ENCODE results near the gene SNRPB2.

SNRPB2 gene

DNA sequence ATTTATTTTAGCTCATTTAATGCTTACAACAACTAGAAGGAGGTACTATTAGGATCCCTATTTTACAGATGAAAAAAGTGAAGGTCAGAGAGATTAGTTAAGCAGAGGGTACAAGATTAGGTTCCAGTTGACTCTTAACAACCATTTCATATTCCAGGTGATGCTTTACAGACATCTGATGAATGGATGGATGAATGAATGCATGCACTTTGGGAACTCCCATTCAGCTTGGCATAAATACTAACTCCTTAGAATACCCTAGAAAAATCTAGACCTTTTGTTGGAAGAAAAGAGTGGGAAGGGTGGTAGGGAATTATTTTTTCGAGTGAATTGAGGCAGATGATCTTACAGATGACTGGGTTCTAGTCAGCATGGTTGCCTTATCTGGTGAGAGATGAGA is 746 bp upstream of the SNRPB2 start:
- in situ Hi-C loops (cut with HindIII; ENCODE audit: low sequenced_read_pairs), result no loop called here

DNA sequence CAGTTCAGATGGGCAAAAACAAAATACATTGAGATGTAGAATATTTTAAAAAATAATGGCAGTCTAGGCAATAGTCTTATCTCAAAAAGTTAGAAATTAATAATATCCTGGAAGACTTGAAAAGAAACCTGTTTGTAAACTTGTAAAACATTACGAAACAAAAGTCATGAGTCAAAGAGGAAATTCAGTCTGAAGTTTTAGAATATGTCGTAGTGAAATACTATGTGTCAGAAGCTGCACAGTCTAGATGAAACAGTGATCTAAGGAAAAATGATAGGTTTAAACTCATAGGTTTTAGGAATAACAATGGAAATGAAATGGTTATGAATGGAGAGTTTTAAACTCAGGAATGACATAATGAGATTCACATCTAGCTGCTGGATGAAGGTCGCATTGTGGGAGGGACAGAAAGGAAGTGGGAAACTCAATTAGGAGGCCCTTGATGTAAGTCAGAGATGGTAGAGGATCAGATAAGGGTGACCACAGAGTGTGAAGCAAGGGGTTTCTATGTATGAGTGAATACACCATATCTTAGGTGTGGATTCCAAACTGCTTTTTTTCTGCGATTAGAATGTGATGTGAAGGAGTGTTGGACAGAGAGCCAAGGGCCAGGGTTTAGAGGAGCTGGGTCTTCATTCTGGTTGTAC is 2.8 kb downstream of the SNRPB2 start:
- in situ Hi-C loops (cut with HindIII; ENCODE audit: low sequenced_read_pairs), result no loop called here

DNA sequence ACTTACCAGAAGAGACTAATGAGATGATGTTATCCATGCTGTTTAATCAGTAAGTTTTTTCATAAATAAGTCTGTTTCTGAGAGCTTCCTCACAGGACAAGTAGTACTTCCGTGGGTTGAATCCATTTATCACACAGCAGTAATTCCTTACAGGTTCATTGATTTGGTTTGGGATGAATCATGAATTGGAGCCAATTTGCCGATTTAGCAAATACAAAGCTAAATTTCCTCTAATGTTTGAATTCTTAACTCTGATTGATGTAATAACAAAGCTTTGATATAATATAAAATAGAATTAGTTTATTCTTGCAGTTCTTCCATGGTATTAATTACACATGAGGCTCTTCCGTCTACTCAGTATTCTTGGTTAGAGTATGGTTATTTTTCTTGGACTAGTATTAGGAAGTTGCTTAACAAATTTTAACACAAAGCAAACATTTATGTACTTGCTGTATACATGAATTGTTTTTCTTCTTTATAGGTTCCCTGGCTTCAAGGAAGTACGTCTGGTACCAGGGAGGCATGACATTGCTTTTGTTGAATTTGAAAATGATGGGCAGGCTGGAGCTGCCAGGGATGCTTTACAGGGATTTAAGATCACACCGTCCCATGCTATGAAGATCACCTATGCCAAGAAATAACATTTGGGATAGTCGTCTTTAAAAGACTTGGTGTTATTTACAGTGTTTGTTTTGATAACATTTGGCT is 10.7 kb downstream of the SNRPB2 start:
- in situ Hi-C loops (cut with HindIII; ENCODE audit: low sequenced_read_pairs), result no loop called here

DNA sequence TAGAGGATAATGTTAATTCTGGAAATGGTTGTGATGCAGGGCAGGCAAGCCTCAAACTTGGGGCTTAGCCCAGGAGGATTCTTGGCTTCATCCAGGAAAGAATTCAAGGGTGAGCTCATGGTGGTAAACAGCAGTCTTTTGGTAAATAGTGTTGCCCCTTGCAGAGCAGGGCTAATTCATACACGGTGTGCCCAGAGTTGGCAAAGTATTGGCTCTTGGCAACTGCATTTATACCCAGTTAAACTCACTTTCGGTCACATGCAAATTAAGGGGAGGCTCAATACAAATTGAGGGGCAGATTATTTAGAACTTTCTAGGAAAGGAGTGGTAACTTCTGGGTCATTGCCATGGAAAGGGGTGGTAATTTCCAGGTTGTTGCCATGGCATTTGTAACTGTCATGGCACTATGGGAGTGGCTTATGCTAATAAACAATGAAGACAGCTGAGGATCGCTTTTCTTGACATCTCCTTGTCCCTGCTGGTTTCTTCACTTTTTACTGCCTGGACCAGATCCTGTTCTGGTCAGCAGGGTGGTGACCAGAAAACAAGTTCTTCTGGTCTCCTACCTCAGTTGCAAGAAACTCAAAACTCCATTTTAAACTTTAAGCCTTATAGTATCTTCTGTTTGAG is 14.5 kb downstream of the SNRPB2 start:
- in situ Hi-C loops (cut with HindIII; ENCODE audit: low sequenced_read_pairs), result no loop called here

DNA sequence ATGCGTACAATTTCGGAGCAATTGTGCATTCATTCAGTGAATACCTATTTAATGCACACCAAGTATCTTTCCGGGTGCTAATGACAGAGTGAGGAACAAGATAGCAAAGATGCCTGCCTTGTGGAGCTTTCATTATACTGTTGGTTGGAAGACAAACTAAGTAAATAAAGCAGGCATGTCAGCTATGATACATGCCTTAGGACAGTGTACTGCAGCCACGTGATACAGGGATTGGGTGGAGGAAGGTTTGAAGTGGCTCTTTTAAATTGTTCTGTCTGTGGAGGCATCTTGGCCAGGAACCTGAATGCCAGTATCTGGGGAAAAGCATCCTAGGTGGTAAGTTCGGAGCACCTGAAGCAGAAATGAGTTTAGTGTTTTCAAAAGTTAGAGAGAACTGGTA is 15.4 kb downstream of the SNRPB2 start:
- in situ Hi-C loops (cut with HindIII; ENCODE audit: low sequenced_read_pairs), result no loop called here

DNA sequence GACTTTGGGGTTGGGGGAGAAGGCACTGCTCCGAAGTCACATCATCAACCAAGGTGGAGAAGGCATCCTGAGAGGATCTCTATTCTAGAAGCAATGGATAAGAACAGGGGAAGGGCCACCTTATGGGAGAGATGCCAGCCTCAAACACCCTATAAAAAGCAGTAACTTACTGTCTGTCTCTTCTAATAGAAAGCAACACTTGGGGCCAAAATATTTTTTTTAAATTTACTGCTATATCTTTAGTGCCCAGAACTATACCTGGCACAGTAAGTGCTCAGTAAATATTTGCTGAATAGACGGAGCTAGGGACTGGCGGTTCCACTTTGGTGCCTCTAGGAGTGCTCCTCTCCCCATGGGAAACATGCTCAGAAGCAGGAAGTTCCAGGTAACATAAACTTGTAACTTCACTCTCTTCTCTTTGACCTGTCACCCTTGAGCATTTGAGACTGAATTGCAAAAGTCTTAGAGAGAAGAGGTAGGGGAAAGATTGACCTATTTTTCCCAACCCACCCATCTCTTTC is 17.5 kb downstream of the SNRPB2 start:
- in situ Hi-C loops (cut with HindIII; ENCODE audit: low sequenced_read_pairs), result no loop called here

DNA sequence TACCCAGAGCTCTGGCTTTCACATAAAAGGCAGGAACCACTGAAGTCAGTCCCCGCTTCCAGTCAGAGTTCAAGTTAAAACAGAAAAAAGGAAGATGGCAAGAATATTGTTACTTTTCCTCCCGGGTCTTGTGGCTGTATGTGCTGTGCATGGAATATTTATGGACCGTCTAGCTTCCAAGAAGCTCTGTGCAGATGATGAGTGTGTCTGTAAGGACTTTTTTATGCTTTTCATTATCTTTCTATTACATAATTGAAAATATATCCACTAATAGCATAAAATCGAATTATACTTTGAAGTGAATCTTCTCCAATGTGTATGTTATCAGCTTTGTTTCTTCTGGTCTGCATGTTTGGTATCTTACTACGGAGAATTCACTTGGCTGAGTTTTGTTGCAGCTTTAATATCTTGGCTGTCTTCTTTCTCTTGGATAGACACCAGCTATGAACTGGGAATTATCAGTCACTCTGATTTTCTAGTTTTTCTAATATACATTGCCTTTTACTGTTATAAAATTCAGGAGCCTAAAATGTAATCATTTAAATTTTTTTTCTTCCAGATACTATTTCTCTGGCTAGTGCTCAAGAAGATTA is 18.6 kb downstream of the SNRPB2 start, which contains the start of gene OTOR:
Gene OTOR (plus strand): TSS at position 51 of the 593 bp plus-strand sequence. CDS start 44 bp downstream, at position 95.
- in situ Hi-C loops (cut with HindIII; ENCODE audit: low sequenced_read_pairs), result no loop called here

DNA sequence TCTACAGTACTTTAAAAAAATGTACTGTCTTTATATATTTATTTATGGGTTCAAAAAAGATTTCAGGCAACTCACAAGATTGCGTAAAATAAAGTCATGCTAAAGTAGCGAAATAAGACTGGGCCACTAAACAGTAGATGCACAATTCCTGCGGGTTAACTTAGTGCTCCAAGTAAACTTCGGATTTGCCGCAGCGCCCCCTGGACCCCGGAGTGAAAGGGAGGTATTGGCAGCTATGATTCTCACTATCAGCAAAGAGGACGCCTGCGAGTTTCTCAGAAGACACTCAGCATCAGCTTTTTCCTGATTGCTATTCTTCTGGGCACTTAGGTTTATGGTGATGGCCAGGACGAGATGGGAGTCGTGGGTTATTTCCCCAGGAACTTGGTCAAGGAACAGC is 19.7 kb downstream of the SNRPB2 start:
- in situ Hi-C loops (cut with HindIII; ENCODE audit: low sequenced_read_pairs), result no loop called here

DNA sequence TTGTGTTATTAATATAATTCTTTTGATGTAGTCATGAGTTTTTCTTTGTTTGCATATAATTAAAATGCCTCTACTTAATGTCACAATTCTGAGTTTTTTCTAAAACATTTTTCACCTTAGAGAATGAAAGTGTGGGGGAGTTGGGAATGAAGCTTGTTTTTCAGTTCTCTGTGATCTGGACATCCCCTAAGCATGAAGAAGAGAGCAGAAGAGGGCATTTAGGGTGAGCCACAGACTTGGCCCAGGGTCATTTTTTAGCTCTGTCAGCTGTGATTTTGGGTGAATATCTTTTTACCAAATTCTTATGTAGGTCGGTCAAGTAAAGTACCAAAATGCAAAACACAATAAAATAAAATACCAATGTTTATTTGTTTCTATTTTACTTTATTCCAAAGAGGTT is 22.3 kb downstream of the SNRPB2 start:
- in situ Hi-C loops (cut with HindIII; ENCODE audit: low sequenced_read_pairs), result no loop called here

DNA sequence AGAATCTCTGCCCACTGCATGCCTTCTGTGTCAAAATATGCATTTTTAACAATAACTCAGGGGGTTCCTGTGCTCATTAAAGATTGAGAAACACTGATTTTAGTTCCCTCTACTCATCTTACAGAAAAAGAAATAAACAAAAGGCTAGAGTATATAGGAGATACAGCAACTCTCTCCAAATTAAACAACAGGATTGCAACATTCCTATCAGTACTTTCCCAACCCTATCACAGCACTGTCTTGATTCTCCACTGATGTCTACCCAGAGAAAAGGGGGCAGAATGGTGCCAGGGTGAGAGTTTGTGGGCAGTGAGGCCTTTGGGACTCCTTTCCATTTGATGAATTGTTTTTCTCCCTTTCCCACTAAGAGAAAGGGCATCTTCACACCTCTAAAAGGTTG is 23.1 kb downstream of the SNRPB2 start:
- in situ Hi-C loops (cut with HindIII; ENCODE audit: low sequenced_read_pairs), result no loop called here

DNA sequence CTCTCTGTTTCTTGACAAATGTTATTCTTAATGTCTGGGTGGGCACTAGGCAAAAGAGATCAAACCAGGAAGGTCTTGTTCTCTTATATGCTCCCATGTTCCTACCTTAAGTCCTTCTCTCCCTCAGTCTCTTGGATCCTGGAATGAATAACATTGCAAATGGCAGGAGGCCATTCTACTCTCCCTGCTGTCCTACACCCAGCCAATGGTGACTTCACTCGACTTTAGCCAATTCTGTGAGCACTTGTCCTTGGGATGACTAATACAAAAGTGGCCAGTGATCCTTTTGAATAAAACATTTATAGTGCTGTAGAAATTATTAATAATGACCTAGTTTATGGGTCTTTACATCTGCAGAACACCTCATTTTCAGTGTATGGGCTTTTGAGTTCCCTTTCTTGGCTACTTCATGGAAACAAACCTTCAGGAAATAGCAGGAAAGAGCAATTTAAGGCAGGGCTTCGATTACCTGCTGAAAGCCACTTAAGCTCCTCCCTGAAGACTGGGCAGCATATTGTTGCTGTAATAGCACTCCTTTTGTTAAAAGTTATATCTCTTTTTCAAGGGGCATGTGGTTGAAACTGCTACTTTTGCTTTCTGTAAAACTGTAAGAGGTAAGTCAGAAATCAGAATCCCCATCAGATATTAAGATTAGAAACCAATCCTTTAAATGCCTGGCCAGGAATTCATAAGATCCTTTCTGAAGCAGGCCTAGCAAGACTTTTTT is 28.8 kb downstream of the SNRPB2 start:
- in situ Hi-C loops (cut with HindIII; ENCODE audit: low sequenced_read_pairs), result no loop called here

DNA sequence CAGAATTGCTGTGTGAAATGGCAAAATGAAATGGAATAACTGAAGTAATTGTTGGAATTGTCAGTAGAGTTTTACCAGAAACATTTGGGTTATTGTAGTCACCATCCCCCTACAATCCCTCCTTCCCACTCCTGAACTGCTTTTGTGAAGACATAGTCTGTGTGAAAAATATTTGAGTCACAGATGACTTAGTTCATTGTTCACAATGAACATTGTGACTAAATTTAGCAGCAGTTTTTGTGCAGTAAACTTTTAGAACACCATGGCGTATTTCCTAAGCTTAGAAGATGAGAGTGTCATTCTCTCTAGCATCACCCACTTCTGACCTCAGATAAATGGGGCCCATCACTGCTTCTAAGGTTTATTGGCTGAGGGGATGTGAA is 29.3 kb downstream of the SNRPB2 start:
- in situ Hi-C loops (cut with HindIII; ENCODE audit: low sequenced_read_pairs), result no loop called here

DNA sequence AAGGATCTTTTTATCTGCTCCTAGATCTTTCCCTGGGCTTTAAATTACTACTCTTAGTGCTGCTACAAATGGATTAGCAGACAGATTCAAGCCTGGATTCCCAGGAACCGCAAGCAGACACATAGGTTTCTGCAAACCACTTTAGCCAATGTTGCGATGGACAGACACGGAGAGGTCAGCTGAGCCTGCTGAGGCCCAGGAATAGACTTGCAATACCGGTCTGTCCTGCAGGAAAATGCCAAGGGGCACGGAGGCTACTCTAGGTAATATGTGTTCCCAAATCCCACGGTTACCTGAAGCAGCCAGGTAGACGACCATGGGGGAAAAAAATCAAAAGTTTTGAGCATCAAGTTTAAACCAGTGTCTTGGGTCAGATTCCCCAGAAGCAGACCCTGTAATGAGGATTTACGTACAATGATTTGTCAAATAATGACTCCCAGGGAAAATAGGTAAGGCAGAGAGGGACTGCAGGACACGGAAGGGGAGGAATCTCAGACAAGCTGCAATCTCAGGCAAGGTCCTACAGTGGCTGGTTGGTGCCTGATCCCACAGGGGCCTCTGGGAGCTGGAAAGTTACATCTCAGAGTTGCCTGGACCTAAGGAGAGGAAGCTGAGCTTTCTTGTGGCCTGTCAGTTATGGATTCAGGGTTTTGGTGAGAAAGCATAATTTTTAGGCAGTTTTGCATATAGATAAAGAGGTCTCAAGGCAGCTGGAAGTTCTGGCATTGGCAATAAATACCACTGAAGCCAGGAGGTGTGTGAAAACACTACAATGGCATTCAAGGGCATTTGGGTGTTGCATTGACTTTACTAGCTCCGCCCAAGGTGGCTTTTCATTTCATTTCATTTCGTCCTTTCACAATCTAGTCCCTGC is 30.8 kb downstream of the SNRPB2 start:
- in situ Hi-C loops (cut with HindIII; ENCODE audit: low sequenced_read_pairs), result no loop called here

DNA sequence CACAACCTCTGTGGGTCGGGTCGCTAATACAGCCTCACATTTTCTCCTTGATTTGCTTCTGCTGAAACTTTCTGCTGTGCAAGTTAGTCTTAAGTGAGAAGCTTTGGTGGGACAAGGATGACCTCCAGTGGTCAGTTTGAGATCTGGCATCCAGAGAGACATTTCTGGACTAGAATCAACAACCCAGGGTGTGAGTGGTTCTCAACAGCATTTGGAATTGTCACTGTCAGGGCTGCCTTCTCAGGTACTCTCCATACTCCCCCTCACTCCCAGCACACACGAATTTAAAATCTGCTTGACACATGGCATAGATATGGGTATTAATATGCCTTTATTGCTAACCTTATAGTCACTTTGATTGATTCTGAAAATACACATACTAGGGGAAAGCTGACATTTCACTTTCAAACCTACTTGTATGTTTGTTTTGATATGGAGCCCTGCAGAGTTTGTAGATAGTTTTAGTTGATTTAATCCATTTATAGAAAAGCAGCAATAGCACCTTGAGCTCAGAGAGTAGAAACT is 31.5 kb downstream of the SNRPB2 start:
- in situ Hi-C loops (cut with HindIII; ENCODE audit: low sequenced_read_pairs), result no loop called here

DNA sequence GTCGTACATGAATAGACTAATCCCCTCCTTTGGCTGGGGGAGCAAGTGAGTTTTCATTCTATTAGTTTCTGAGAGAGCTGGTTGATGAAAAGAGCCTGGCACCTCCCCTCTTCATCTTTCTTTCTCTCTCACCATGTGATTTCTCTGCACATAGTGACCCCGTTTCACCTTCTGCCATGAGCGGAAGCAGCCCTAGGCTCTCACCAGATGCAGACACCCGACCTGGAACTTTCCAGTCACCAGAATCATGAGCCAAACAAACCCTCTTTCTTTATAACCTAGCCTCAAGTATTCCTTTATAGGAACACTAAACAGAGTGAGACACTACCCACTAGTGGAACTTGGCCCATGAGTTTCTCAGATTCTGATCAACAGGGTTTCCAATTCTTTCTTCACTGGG is 34.7 kb downstream of the SNRPB2 start:
- in situ Hi-C loops (cut with HindIII; ENCODE audit: low sequenced_read_pairs), result no loop called here

DNA sequence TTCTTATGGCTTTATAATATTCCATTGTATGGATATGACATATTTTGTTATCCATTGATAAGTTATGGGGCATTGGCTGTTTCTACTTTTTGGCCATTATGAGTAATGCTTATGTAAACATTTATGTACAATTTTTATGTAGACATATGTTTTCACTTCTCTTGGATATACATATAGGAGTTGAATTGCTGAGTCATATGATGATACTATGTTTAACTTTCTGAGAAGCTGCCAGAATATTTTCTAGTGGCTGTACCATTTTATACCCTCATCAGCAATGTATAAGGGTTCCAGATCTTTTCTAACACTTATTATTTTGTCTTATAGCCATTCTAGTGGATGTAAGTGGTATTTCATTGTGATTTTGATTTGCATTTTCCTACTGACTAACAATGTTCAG is 41.4 kb downstream of the SNRPB2 start:
- in situ Hi-C loops (cut with HindIII; ENCODE audit: low sequenced_read_pairs), result no loop called here

DNA sequence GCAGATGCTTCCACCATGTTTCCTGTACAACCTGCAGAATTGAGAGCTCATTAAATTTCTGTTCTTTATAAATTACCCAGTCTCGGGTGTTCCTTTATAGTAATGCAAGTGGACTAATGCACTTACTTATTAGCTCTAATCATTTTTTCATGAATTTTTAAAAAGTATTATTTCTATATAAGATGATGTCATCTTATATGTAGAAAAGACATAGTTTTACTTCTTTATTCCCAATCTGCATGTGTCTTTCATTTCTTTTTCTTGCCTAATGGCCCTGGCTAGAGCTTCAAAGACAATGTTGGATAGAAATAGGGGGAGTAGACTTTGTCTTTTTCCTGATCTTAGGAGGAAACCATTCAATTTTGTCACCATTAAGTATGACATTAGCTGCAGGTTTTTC is 46.1 kb downstream of the SNRPB2 start:
- in situ Hi-C loops (cut with HindIII; ENCODE audit: low sequenced_read_pairs), result no loop called here

DNA sequence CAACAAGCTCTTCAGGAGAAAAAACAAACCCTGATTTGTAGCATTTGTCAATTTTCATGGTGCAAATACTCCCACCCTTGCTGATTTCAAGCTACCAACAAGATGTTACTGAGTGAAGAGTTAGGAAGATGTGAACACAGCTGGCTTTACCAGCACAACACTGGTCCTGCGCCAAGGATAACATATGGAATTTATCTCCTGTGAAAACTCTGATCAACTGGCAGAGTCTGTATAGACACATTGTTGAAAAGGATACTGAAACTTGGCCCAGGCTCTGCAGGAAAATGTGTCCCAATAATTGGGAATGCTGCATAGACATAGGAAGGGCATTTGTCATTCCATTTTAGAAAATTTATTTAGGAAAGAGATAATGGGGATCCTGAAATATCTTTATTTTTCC is 47.3 kb downstream of the SNRPB2 start:
- in situ Hi-C loops (cut with HindIII; ENCODE audit: low sequenced_read_pairs), result no loop called here

DNA sequence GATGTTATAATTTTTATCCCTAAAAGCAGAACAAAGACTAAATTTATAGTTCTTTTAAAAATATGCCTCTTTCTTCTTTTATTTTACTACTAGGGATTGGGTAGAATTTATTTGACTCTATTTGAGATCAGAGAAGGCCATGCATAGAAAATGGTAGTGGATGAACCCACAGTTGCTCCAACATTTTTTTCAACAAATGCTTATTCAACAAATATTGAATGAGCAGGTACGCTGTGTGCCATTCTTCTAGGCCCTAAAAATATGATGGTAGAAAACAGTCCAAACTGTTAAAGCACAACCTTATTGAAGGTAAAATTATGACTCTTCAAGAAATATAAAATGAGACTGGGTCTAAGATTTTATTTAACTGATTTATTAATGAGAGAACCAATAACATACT is 48.3 kb downstream of the SNRPB2 start:
- in situ Hi-C loops (cut with HindIII; ENCODE audit: low sequenced_read_pairs), result no loop called here

DNA sequence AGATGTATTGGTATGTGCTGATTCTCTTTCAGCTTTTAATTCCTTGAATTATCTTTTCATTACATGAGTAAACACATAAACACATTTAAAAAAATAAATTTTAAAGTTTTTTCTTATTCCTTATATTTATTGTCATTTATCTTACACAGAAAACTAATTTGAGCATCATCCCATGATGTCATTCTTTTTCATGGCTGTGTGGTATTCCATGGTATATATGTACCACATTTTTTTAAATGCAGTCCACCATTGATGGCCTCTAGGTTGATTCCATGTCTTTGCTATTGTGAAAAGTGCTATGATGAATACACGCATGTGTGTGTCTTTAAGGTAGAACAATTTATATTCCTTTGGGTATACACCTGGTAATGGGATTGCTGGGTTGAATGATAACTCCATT is 51.7 kb downstream of the SNRPB2 start:
- in situ Hi-C loops (cut with HindIII; ENCODE audit: low sequenced_read_pairs), result no loop called here

All from endothelial cell of hepatic sinusoid (primary cell).